SHP77 (cell line): ENCODE measurements around the gene MOB3B.

ENCODE experiments used
- DNase-seq, 2 experiments: peaks; one replicate each; lab custom pipeline; 2025; lab: John Stamatoyannopoulos, UW

MOB3B gene

GRCh38 chr9:27540502-27540901 is 10.9 kb upstream of the MOB3B start:
- DNase-seq, result no peak

GRCh38 chr9:27539479-27540441 is 10.1 kb upstream of the MOB3B start:
- DNase-seq, result no peak

DNA sequence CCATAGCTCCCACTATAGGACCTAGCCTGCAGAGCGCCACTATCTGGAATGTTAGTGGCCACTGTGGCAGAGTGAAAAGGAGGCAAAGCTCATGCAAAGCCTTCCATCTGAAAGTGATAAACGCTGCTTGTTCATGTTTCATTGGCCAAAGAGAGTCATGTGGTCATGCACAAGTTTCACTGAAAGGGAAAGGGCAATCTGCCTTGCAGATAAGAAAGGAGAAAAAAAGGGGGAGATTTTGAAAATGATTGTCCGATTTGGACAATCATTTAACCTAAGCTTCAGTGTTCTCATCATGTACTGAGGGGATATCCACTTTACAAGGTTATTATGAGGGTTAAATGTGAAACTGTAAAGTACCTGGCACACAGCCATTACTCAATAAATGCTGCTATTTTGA is 9.0 kb upstream of the MOB3B start:
- DNase-seq, result no peak

GRCh38 chr9:27537756-27538155 is 8.1 kb upstream of the MOB3B start:
- no peak for DNase-seq

DNA sequence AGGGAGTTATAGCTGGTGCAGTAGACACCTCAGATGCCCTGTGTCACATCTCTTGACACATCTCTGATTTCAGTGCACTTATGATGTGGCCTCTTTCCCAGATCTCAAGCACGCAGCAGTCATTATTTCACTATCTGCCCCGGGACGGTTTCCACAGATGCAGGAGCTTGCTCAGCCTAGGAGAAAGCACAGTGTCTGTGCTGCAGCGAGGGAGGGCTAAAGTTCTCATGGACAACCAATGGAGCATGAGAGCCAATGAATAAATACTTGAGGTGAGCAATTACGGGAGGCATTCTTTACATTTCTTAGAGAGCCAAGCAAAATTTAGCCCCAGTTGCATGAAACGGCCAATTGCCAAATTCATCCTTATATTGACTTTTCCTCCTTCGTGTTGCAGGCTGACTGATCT is 7.4 kb upstream of the MOB3B start:
- DNase-seq, result no peak

DNA sequence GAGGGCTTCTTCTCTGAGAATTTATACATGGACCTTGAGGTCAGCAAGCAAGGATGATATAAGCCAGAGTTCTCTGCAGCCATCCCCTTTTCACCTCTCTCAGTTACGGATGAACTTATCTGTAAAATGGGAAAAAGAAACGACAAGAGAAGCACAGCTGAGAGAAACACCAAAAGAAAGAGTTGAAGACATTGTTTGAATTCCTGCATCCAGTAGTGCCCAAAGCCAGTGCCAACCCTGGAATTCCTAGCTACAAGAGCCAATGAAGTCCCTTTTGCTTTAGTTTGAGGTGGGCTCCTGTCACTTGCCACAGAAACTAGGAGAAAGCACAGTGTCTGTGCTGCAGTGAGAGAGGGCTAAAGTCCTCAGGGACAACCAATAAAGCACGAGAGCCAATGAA is 6.6 kb upstream of the MOB3B start:
- DNase-seq, result no peak

DNA sequence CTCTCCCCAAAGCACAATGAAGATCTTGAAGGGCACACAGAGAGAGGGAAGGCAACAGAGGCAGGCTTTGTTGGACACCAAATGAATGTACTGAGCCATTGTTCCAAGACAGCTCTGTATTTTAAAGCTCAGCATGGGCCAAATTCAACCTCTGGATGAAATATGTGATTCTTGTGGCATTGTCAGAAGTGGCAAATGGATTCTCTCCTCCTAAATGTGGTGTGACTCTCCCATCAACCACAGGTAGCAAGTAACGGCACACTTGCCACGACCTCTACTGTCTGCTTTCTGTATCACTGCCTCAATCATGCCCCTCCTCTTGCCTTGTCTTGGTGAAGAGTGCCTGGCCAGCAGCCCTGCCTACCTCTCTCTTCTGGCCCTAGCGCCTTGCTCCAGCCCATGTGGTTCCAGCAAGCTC is 6.1 kb upstream of the MOB3B start:
- no peak for DNase-seq

GRCh38 chr9:27534658-27535209 is 5.1 kb upstream of the MOB3B start:
- DNase-seq, result no peak

GRCh38 chr9:27534131-27534530 is 4.5 kb upstream of the MOB3B start:
- DNase-seq, result no peak

- DNase-seq, result no peak
Measured at GRCh38 chr9:27533311-27533710, 3.7 kb upstream of the MOB3B start.

DNA sequence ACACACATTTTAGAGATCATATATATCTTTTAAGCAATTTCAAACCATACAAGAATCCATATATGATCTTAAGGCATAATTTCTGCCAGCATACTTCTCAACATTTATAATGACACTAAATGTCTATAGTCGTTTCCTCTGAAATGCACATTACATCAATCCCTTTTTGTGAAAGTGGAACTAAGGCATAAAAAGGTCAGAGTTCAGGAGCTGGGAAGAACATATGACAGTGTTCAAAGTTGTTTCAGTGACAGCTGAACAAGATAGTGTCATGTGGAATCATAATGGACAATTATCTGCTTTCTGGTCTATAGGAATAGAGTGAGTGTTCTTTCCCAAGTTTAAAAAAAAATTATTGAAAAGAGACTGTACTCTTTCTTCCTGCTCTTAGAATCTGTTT is 2.4 kb upstream of the MOB3B start:
- DNase-seq, result no peak

- no peak for DNase-seq
Measured at GRCh38 chr9:27530915-27531755, 1.5 kb upstream of the MOB3B start.

DNA sequence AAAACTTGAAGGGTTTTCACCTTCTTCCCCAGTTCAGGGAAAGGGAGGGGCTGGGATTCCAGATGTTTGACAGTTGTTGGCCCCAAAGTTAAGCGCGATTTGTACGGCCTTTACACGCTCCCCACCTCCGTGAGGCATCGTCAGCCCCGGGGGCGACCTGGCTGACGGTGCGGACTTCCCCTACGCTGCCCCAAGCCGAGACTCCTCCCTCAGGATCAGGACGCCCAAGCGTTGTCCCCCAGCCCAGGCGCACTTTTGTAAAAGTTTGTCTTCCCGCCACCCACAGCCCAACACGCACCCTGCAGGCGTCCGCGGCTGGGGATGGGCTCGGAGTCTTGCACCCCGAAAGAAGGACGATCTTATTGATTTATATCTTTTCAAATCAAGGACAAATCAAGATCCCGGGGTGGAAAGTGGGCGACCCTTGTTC is 713 bp downstream of the MOB3B start:
- DNase-seq, result no peak

DNA sequence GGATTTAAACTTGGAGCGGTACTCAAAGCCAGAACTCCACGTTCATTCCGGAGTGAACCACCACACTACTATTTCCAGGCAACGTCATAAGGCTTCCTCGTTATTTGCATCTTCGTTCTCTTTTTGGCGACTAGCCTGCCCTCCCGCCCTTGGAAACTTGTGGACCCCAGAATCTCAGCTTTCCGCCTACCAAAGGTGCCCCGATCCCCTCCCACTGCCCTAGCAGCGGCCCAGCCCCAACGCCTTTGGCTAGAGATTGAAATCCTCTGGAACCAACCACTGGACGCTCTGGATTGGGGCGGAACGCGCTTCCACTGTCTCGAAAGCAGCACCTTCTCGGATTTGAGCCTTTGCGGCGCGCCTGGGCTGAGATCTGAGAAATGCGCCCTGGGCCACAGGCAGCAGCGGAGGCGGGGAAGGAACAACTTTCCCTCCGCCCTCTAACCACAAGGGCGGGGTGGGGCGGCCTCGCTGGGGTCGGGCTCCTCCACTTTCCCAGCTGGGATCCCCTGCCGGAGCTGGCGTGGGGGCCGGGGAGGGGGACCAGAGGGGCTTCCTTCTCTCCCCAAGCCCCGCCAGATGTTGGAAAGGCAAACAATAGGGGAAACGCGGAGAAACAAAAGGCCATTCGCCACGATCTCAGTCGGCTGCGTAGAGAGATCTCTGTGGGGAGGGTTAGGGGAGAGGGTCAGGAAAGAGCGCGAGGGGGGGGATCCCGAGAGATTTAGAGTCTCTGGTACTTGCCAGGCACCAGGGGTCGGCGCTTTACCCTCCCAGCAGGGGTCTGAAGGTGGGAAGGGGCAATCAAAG is 1.3 kb downstream of the MOB3B start:
- DNase-seq, result no peak

GRCh38 chr9:27527702-27528075 is 1.9 kb downstream of the MOB3B start:
- no peak for DNase-seq

GRCh38 chr9:27524236-27524635 is 5.4 kb downstream of the MOB3B start, which contains the start of gene IFNK:
Gene IFNK, plus strand, starts transcription at chr9:27524290. Its CDS starts 47 bp downstream, at chr9:27524337.
- no peak for DNase-seq

DNA sequence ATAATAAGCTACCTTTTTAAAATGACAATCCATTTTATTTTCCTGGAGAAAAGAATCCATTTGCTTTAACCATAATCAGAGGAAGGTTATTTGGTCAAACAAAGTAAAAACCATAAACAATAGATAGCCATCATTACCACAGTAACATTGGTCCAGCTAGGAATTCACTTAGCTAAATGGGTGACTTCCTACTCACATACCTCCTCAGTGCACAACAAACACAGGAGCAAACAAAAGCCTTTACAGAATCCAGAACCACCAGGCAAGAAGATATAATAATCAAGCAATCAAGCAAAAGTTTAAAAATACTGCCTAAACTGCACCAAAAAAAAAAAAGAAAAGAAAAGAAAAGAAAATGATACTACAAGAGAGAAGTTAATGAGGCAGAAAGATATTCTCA is 6.5 kb downstream of the MOB3B start:
- DNase-seq, result no peak

DNA sequence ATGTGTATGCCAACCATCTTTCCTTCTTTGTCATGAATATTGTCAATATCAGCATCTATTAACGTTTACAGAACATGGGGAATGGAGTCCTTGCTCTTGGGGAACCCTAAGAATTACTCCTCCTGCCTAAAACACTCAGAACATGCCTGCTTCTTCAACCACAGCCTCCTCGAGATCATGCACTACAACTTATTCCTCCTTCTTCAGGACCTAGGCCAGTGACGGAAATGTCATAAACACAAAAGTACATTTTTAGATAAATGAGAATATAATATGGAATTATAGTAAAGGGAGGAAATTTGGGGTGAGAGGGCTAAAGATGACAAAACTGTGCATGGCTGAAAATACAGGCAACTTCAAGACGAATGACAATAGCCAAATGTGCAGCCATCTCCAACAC is 8.6 kb downstream of the MOB3B start:
- no peak for DNase-seq

DNA sequence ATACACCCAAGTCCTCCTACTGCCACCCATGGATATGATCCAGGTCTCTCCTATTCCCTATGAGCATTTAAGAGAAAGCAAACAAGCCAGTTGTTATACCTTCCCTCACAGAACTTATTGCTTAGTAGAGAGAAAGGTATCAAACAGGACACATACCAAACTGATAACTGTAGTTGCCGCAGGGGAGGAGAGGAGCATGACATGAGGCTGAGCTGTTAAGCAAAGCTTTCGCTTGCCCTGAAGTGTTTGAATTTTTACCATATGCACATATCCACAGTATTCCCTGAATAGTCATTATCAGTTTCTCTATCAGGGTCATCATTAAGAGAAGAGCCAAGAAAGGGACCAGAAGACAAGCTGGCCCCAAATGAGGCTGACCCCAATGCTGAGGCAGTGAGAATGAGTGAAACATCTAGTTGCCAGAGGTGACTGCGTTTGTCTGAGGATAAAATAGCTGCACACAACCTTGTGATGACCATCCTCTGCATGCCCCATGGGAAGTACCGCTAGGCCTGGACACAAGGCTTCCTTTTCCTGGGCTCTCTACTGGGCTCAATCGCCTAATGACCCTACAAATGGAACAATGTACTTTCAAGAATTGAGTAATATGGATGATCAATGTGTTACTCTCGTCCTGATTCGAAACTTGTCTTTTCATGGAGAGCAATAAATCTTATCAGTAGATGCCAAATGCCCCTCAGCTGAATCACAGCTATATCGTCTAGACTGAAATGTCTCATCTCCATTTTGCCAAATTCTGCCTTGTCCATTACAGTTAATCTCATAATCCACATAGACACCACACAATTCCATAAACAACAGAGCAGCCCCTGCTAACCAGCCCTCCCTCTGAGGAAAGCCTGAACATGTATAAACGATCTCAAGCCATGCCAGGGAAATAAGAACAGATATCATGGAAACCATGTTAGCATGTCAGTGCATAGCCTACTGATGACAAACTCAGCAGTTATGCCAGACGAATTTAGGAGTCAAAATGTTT is 9.8 kb downstream of the MOB3B start:
- no peak for DNase-seq

DNA sequence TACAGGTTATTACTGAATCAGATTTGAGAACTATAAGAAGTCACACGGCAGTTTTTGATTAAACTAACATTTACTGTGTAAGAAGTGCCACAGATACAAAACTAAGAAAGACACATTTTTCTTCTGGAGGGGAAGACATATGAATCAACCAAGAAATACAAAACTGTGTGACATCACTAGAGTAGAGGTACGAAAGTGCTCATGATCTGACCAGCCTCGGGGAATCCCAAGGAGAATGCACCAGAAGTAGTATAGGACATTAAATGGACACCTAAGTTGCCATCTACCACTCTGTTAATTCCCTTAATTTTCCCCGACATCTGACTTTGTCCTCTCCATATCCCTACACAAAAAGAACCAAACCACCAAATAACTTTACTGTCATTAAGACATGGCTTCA is 10.8 kb downstream of the MOB3B start:
- DNase-seq, result no peak
